DOHH2 (cell line): Measurements from ENCODE around the gene RAE1.

ENCODE experiments used
- EZH2phosphoT487 ChIP-seq: fragments of 200-600 bp; sonication (generic); IDR thresholded peaks from 2 replicates; pipeline ENCODE4 v1.6.1; 2017; ENCODE audit warnings: borderline replicate concordance, mild to moderate bottlenecking, antibody characterized with exemption, low read length, moderate library complexity, mixed read lengths
- TF ChIP-seq, protein P1 (sequence below): fragments of 200-600 bp; sonication (generic); IDR thresholded peaks from one replicate; pipeline ENCODE4 v1.5.1; 2014; ENCODE audit warnings: antibody characterized with exemption, mild to moderate bottlenecking, low read depth, low read length; ENCODE audit not compliant: poor library complexity, severe bottlenecking

DNA sequence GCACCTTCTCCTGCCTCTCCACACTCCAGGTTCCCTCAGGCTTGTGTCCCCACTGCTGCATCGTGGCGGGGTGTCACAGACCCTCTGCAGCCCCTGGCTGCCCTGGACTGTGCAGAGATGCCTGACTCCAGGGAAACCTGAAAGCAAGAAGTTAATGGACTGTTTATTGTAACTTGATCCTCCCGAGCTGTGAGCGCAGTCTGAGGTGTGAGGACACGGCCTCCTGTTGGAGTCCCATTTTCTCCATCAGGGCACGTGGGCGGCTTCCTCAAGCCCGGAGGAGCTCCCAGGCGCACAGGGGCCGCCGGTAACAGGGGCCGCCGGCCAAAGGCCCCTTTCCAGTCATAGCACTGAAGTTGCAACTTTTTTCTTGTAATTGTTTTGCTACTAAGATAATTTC is 57.1 kb downstream of the RAE1 start:
- TF ChIP-seq, protein P1, sequence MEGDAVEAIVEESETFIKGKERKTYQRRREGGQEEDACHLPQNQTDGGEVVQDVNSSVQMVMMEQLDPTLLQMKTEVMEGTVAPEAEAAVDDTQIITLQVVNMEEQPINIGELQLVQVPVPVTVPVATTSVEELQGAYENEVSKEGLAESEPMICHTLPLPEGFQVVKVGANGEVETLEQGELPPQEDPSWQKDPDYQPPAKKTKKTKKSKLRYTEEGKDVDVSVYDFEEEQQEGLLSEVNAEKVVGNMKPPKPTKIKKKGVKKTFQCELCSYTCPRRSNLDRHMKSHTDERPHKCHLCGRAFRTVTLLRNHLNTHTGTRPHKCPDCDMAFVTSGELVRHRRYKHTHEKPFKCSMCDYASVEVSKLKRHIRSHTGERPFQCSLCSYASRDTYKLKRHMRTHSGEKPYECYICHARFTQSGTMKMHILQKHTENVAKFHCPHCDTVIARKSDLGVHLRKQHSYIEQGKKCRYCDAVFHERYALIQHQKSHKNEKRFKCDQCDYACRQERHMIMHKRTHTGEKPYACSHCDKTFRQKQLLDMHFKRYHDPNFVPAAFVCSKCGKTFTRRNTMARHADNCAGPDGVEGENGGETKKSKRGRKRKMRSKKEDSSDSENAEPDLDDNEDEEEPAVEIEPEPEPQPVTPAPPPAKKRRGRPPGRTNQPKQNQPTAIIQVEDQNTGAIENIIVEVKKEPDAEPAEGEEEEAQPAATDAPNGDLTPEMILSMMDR = no peak
- no peak for TF ChIP-seq EZH2phosphoT487
